IPS-15b (cell line): Measurements from ENCODE around the gene GPX4.

Source experiments
- H3K27me3 ChIP-seq: one replicate; pipeline ENCODE4 v1.6.1; 2013; ENCODE audit warnings: low read length; ENCODE audit not compliant: control insufficient read depth, insufficient read depth
- H3K36me3 ChIP-seq: one replicate; pipeline ENCODE4 v1.6.1; 2013; ENCODE audit warnings: low read length; ENCODE audit not compliant: control insufficient read depth, insufficient read depth
- H3K4me1 ChIP-seq: one replicate; pipeline ENCODE4 v1.6.1; 2013; ENCODE audit warnings: mild to moderate bottlenecking, low read length; ENCODE audit not compliant: control insufficient read depth, insufficient read depth
- H3K4me3 ChIP-seq: one replicate; pipeline ENCODE4 v1.5.1; 2013; ENCODE audit warnings: low read depth, low read length
- H3K9ac ChIP-seq: one replicate; pipeline ENCODE4 v1.6.1; 2013; ENCODE audit warnings: low read depth, mild to moderate bottlenecking, low read length
- H3K9me3 ChIP-seq: one replicate; pipeline ENCODE4 v1.6.1; 2013; ENCODE audit warnings: mild to moderate bottlenecking, low read length; ENCODE audit not compliant: control insufficient read depth, insufficient read depth

The GPX4 gene

GRCh38 chr19:1136621-1137317, 33.0 kb downstream of the GPX4 start:
- Histone ChIP-seq H3K4me1 (no peaks in the 10 kb centered on the region), H3K9ac (no peak overlapping the region), H3K27me3 (no peaks in the 10 kb centered on the region), H3K9me3 (no peaks in the 10 kb centered on the region), H3K36me3 (no peaks in the 10 kb centered on the region), H3K4me3 (no peak overlapping the region)

- Histone ChIP-seq H3K36me3 (peaks cover 3% of the 10 kb centered on the region), H3K4me1 (no peaks in the 10 kb centered on the region), H3K9me3 (no peaks in the 10 kb centered on the region), H3K4me3 (no peak overlapping the region), H3K27me3 (no peaks in the 10 kb centered on the region), H3K9ac (no peak overlapping the region)
Measured at GRCh38 chr19:1138121-1138520, 34.3 kb downstream of the GPX4 start.

- Histone ChIP-seq H3K4me3 (no peak overlapping the region), H3K4me1 (no peaks in the 10 kb centered on the region), H3K9me3 (no peaks in the 10 kb centered on the region), H3K27me3 (no peaks in the 10 kb centered on the region), H3K36me3 (peaks cover 11% of the 10 kb centered on the region), H3K9ac (no peak overlapping the region)
Measured at GRCh38 chr19:1139126-1139525, 35.3 kb downstream of the GPX4 start.

- H3K9me3 ChIP-seq, result no peaks in the 10 kb centered on the region
- H3K4me1 ChIP-seq, result no peaks in the 10 kb centered on the region
- no peak overlapping the region for H3K4me3 ChIP-seq
- no peaks in the 10 kb centered on the region for H3K27me3 ChIP-seq
- H3K36me3 ChIP-seq, result peaks cover 11% of the 10 kb centered on the region
- no peak overlapping the region for H3K9ac ChIP-seq
Measured at GRCh38 chr19:1140272-1141027, 36.7 kb downstream of the GPX4 start.

GRCh38 chr19:1141944-1142343, 38.1 kb downstream of the GPX4 start:
- Histone ChIP-seq H3K4me3 (no peak overlapping the region), H3K27me3 (no peaks in the 10 kb centered on the region), H3K36me3 (peaks cover 16% of the 10 kb centered on the region), H3K9ac (no peak overlapping the region), H3K4me1 (no peaks in the 10 kb centered on the region), H3K9me3 (no peaks in the 10 kb centered on the region)

GRCh38 chr19:1143828-1144399, 40.1 kb downstream of the GPX4 start:
- peaks cover 16% of the 10 kb centered on the region for H3K36me3 ChIP-seq
- no peaks in the 10 kb centered on the region for H3K9me3 ChIP-seq
- no peak overlapping the region for H3K4me3 ChIP-seq
- no peaks in the 10 kb centered on the region for H3K4me1 ChIP-seq
- H3K9ac ChIP-seq, result no peak overlapping the region
- H3K27me3 ChIP-seq, result no peaks in the 10 kb centered on the region

GRCh38 chr19:1144741-1145140, 40.9 kb downstream of the GPX4 start:
- peaks cover 20% of the 10 kb centered on the region for H3K36me3 ChIP-seq

GRCh38 chr19:1145635-1146411, 42.0 kb downstream of the GPX4 start:
- Histone ChIP-seq H3K27me3 (no peaks in the 10 kb centered on the region), H3K9me3 (no peaks in the 10 kb centered on the region), H3K4me1 (no peaks in the 10 kb centered on the region), H3K9ac (peak overlapping the region; percentile 54), H3K36me3 (peaks cover 20% of the 10 kb centered on the region), H3K4me3 (no peak overlapping the region)

More at GRCh38 chr19:1144741-1145140, 40.9 kb downstream of the GPX4 start:
- H3K4me1 ChIP-seq, result no peaks in the 10 kb centered on the region
- no peak overlapping the region for H3K9ac ChIP-seq
- H3K4me3 ChIP-seq, result no peak overlapping the region
- no peaks in the 10 kb centered on the region for H3K27me3 ChIP-seq
- no peaks in the 10 kb centered on the region for H3K9me3 ChIP-seq

GRCh38 chr19:1146412-1146699, 42.6 kb downstream of the GPX4 start:
- no peak overlapping the region for H3K4me3 ChIP-seq
- peaks cover 20% of the 10 kb centered on the region for H3K36me3 ChIP-seq
- H3K4me1 ChIP-seq, result no peaks in the 10 kb centered on the region
- no peaks in the 10 kb centered on the region for H3K27me3 ChIP-seq
- no peaks in the 10 kb centered on the region for H3K9me3 ChIP-seq
- peak overlapping the region; percentile 54 for H3K9ac ChIP-seq

GRCh38 chr19:1146858-1147780, 43.3 kb downstream of the GPX4 start:
- H3K36me3 ChIP-seq, result peaks cover 25% of the 10 kb centered on the region
- H3K4me3 ChIP-seq, result no peak overlapping the region
- H3K27me3 ChIP-seq, result no peaks in the 10 kb centered on the region
- no peaks in the 10 kb centered on the region for H3K9me3 ChIP-seq
- peak overlapping the region; percentile 54 for H3K9ac ChIP-seq
- H3K4me1 ChIP-seq, result no peaks in the 10 kb centered on the region
